ENCODE measurements around the gene UNC119B. TPM values are rescaled to one million over a fixed set of nuclear protein-coding genes. Genes with fewer than 3 reads are reported as not detected.

The UNC119B gene
- total RNA-seq, 1 experiment from 2014 or later, result 33.8 TPM

DNA sequence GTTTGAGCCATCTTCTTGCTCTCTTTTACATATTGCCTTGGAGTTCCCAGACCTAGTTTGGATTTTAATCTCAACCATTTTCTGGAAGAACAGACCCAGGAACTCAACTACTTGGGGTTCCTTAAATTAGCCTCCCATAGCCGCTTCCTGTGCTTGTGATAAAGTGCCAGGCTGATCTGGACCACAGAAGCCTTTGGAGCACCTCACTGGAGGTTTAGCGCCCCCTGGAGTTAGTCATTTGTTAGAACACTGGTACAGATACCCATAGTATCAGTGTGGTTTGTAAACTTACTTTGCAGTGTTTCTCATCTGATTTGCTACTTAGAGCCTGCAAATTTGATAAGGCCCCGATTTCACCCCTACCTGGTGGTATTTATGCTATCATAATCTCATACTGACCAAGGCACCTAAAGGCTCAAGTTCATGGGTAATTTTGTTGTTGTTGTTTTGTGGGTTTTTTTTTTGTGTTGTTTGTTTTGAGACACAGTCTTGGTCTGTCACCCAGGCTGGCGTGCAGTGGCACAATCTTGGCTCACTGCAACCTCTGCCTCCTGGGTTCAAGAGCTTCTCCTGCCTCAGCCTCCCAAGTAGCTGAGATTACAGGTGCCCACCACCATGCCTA is 3.7 kb downstream of the UNC119B start:
- ChIA-PET CTCF (no interaction called here), RAD21 (ENCODE audit: low non-redundant PET in 1 of 2, low total read pairs in 2 of 2, uncharacterized antibody in 2 of 2, unreplicated experiment in 2 of 2) (no interaction called here), POLR2A (no interaction called here)
- Histone ChIP-seq H3K79me2 (ENCODE audit: insufficient read depth, low read length) (peaks cover 18% of the 10 kb centered on the region), H3K36me3 (ENCODE audit: control insufficient read depth in 1 of 2, insufficient read depth in 2 of 2, low read length in 2 of 2) (peaks cover 23 to 27% of the 10 kb centered on the region in 2 experiments; a peak in 3 of 4 replicates), H3K27ac (ENCODE audit: low read depth, low read length) (no peak overlapping the region), H3K4me3 (replicated peaks in 1 of 2; ENCODE audit: low read depth in 1 of 2, low read length in 2 of 2) (no peak overlapping the region), H2AFZ (ENCODE audit: low read depth, low read length, poor library complexity, severe bottlenecking) (no peak overlapping the region), H3K9me3 (ENCODE audit: control insufficient read depth in 1 of 2, insufficient read depth in 1 of 2, low read depth in 1 of 2, low read length in 2 of 2) (no peaks in the 10 kb centered on the region), H3K27me3 (ENCODE audit: insufficient read depth, low read length) (no peaks in the 10 kb centered on the region), H3K4me2 (ENCODE audit: low read length) (no peak overlapping the region), H3K9me2 (ENCODE audit: insufficient read depth) (no peaks in the 10 kb centered on the region), H3K9ac (ENCODE audit: low read length) (no peak overlapping the region), H4K20me1 (ENCODE audit: insufficient read depth) (no peaks in the 10 kb centered on the region), H3K4me1 (ENCODE audit: control insufficient read depth in 1 of 2, insufficient read depth in 2 of 2, low read length in 2 of 2) (peaks cover 11 to 15% of the 10 kb centered on the region in 2 experiments)
- DNase-seq (ENCODE audit: low read depth, low spot score) (peak; percentile 63), ATAC-seq (peak; percentile 65)
- no TSS peak for BruUV-seq (replicated peaks)
- TF ChIP-seq, protein P1, sequence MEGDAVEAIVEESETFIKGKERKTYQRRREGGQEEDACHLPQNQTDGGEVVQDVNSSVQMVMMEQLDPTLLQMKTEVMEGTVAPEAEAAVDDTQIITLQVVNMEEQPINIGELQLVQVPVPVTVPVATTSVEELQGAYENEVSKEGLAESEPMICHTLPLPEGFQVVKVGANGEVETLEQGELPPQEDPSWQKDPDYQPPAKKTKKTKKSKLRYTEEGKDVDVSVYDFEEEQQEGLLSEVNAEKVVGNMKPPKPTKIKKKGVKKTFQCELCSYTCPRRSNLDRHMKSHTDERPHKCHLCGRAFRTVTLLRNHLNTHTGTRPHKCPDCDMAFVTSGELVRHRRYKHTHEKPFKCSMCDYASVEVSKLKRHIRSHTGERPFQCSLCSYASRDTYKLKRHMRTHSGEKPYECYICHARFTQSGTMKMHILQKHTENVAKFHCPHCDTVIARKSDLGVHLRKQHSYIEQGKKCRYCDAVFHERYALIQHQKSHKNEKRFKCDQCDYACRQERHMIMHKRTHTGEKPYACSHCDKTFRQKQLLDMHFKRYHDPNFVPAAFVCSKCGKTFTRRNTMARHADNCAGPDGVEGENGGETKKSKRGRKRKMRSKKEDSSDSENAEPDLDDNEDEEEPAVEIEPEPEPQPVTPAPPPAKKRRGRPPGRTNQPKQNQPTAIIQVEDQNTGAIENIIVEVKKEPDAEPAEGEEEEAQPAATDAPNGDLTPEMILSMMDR (IDR thresholded peaks at IDR 0.05 in 2 of 3, conservative IDR thresholded peaks at IDR 0.05 in 1 of 3; ENCODE audit: borderline replicate concordance in 1 of 3, insufficient read depth in 1 of 3, low read depth in 2 of 3, low read length in 2 of 3), result peak; percentile 79 to 90 (median 82)
- no peak for TF ChIP-seq ZFX (IDR thresholded peaks at IDR 0.05)
- no peak for TF ChIP-seq CEBPB (IDR thresholded peaks at IDR 0.05; ENCODE audit: low read depth)
- TF ChIP-seq YY1 (IDR thresholded peaks at IDR 0.05; ENCODE audit: extremely low read depth, insufficient replicate concordance, low read depth, low read length), result peak; percentile 54
- peak; percentile 86 for TF ChIP-seq RAD21 (IDR thresholded peaks at IDR 0.05; ENCODE audit: low read depth)
- TF ChIP-seq POLR2AphosphoS5 (IDR thresholded peaks at IDR 0.05; ENCODE audit: low read depth, low read length), result peak; percentile 34; the same call in 1 of the 2 replicates
- TF ChIP-seq TCF7L2 (IDR thresholded peaks at IDR 0.05; ENCODE audit: borderline replicate concordance, extremely low read depth, insufficient read depth, insufficient read length), result no peak
- intact Hi-C loops (cut with micrococcal nuclease), result loop anchor here (1.0 to 10.0 kb wide), 4 partner anchors 67 to 379 kb away; no protein-coding TSS in a partner anchor

Measured in HCT116 (cell line).